ENCODE data around the gene CNTNAP2.

The CNTNAP2 gene

GRCh38 chr7:148395352-148395811, 2278.8 kb downstream of the CNTNAP2 start:
- Histone ChIP-seq H3K9ac (no peak overlapping the region), H3K36me3 (no peaks in the 10 kb centered on the region), H3K27me3 (no peaks in the 10 kb centered on the region), H3K9me3 (replicated peaks in 1 of 11) (no peaks in the 10 kb centered on the region), H3K27ac (no peak overlapping the region), H3K4me3 (no peak overlapping the region), H3K4me1 (no peaks in the 10 kb centered on the region), H3K4me2 (no peak overlapping the region), H4K20me1 (no peaks in the 10 kb centered on the region)
- TF ChIP-seq Cebpa-rat (IDR thresholded peaks at IDR 0.05) = no peak

- Histone ChIP-seq H3K9ac (no peak overlapping the region), H3K36me3 (no peaks in the 10 kb centered on the region), H4K20me1 (no peaks in the 10 kb centered on the region), H3K4me1 (no peaks in the 10 kb centered on the region), H3K4me2 (no peak overlapping the region), H3K9me3 (replicated peaks in 1 of 11) (no peaks in the 10 kb centered on the region), H3K27me3 (no peaks in the 10 kb centered on the region), H3K4me3 (no peak overlapping the region), H3K27ac (no peak overlapping the region)
- no peak for TF ChIP-seq Cebpa-rat (IDR thresholded peaks at IDR 0.05)
Measured at GRCh38 chr7:148395990-148396716, 2279.6 kb downstream of the CNTNAP2 start.

- no peaks in the 10 kb centered on the region for H3K9me3 ChIP-seq (replicated peaks in 1 of 11)
- H3K27ac ChIP-seq = no peak overlapping the region
- no peak overlapping the region for H3K4me2 ChIP-seq
- H3K4me1 ChIP-seq = peaks cover 0 to 7% (median 0%) of the 10 kb centered on the region in 10 experiments; a peak in 6 of 20 replicates
- no peaks in the 10 kb centered on the region for H4K20me1 ChIP-seq
- no peak overlapping the region for H3K4me3 ChIP-seq
- H3K36me3 ChIP-seq = no peaks in the 10 kb centered on the region
- no peak overlapping the region for H3K9ac ChIP-seq
- no peak for TF ChIP-seq Cebpa-rat (IDR thresholded peaks at IDR 0.05)
- H3K27me3 ChIP-seq = no peaks in the 10 kb centered on the region
Measured at GRCh38 chr7:148397056-148397455, 2280.5 kb downstream of the CNTNAP2 start.

GRCh38 chr7:148397551-148397950, 2280.9 kb downstream of the CNTNAP2 start:
- Histone ChIP-seq H3K9ac (no peak overlapping the region), H3K27ac (no peak overlapping the region), H3K4me3 (no peak overlapping the region), H4K20me1 (no peaks in the 10 kb centered on the region), H3K4me1 (peaks cover 0 to 12% (median 0%) of the 10 kb centered on the region in 10 experiments; a peak in 6 of 20 replicates), H3K36me3 (no peaks in the 10 kb centered on the region), H3K27me3 (no peaks in the 10 kb centered on the region), H3K9me3 (replicated peaks in 1 of 11) (no peaks in the 10 kb centered on the region), H3K4me2 (no peak overlapping the region)
- TF ChIP-seq Cebpa-rat (IDR thresholded peaks at IDR 0.05) = no peak

GRCh38 chr7:148397985-148398384, 2281.4 kb downstream of the CNTNAP2 start:
- Histone ChIP-seq H3K4me1 (peaks cover 0 to 17% (median 0%) of the 10 kb centered on the region in 10 experiments; a peak in 6 of 20 replicates), H3K4me3 (no peak overlapping the region), H4K20me1 (no peaks in the 10 kb centered on the region), H3K27ac (no peak overlapping the region), H3K9ac (no peak overlapping the region), H3K9me3 (replicated peaks in 1 of 11) (no peaks in the 10 kb centered on the region), H3K36me3 (no peaks in the 10 kb centered on the region), H3K4me2 (no peak overlapping the region), H3K27me3 (no peaks in the 10 kb centered on the region)
- no peak for TF ChIP-seq Cebpa-rat (IDR thresholded peaks at IDR 0.05)

DNA sequence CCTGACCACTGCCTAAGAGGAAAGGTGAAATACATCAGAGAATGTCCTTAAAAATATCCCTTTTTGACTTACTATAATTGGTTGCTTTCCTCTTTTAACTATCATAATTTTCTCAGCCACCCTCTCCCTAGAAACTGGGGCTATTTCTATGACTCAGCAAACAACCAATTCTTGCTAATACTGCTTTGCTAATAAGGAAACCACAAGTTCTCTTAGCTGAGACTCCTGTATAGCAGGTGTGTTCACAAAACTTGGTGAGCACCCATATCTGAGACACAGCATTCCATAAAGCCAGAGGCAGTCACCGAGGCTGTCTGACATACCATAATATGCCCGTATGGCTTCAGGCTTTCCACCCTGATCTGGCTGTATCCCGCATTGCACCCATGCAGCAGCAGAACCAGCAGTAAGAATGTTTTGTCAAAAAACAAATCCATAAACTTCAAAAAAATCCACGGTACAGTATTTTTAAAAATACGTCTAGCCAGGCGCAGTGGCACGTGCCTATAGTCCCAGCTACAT, 2282.3 kb downstream of the CNTNAP2 start:
- Histone ChIP-seq H3K36me3 (no peaks in the 10 kb centered on the region), H3K9me3 (replicated peaks in 1 of 11) (no peaks in the 10 kb centered on the region), H3K27ac (no peak overlapping the region), H3K4me2 (no peak overlapping the region), H4K20me1 (no peaks in the 10 kb centered on the region), H3K9ac (no peak overlapping the region), H3K4me3 (no peak overlapping the region), H3K4me1 (peaks cover 0 to 20% (median 0%) of the 10 kb centered on the region in 10 experiments; a peak in 6 of 20 replicates), H3K27me3 (no peaks in the 10 kb centered on the region)
- TF ChIP-seq Cebpa-rat (IDR thresholded peaks at IDR 0.05) = no peak

DNA sequence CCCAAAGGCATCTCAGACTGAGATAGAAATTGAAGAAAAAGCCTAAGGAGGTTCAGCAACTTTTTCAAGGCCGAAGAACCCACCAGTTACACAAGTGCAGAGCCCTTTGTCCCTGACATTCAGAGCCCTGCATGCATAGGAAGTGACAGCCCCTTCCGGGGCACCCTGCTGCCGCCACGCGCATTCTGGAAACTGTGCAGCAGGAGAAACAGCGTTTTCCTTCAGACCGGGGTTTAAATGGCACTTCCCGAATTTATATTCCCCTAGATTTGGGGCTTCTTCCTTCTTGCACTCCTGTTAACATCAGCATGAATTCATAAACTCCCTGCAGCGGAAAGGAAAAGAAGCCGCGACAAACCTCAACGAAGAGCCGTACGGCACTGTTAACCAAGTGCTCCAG, 2283.5 kb downstream of the CNTNAP2 start:
- H3K36me3 ChIP-seq = no peaks in the 10 kb centered on the region
- H3K27me3 ChIP-seq = no peaks in the 10 kb centered on the region
- no peak overlapping the region for H3K27ac ChIP-seq
- no peaks in the 10 kb centered on the region for H4K20me1 ChIP-seq
- no peak overlapping the region for H3K4me3 ChIP-seq
- no peak for TF ChIP-seq Cebpa-rat (IDR thresholded peaks at IDR 0.05)
- H3K9me3 ChIP-seq (replicated peaks in 1 of 11) = no peaks in the 10 kb centered on the region
- no peak overlapping the region for H3K4me2 ChIP-seq
- H3K4me1 ChIP-seq = peaks cover 0 to 20% (median 0%) of the 10 kb centered on the region in 10 experiments; a peak in 6 of 20 replicates
- H3K9ac ChIP-seq = no peak overlapping the region

GRCh38 chr7:148402159-148402558, 2285.6 kb downstream of the CNTNAP2 start:
- Histone ChIP-seq H3K9ac (peak overlapping the region in 2 of 11 experiments; percentile 7 to 36; a peak in 1 of 22 replicates), H4K20me1 (no peaks in the 10 kb centered on the region), H3K27me3 (no peaks in the 10 kb centered on the region), H3K27ac (peak overlapping the region in 2 of 11 experiments; percentile 44 to 53; a peak in 5 of 22 replicates), H3K9me3 (replicated peaks in 1 of 11) (no peaks in the 10 kb centered on the region), H3K4me1 (peaks cover 0 to 20% (median 0%) of the 10 kb centered on the region in 10 experiments; a peak in 6 of 20 replicates), H3K4me2 (peak overlapping the region in 3 of 11 experiments; percentile 5 to 50 (median 41); a peak in 5 of 22 replicates), H3K36me3 (no peaks in the 10 kb centered on the region), H3K4me3 (no peak overlapping the region)
- no peak for TF ChIP-seq Cebpa-rat (IDR thresholded peaks at IDR 0.05)

DNA sequence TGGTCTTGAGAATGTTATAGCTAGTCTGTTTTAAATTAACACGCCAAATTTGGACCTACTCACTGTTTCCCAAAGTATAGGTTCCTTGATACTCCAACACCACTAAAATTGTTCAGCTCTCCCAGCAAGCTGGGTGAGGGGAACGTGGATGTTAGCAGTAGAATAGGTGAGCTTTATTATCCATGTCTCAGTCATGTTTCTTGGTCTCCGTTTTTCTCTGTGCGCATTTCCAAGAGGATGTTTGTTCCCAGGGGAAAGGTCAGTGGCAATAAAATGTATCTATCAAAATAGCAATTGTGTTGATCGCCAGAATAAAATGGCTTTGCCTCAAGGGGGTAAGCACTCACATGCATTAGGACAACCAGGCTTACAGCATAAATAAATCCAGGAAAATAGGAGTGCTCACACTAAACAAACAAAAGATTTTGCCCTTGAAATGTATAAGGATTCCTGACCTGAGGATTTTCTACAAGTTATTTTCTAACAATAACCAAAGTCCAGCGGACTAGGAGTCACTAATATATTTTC, 2286.9 kb downstream of the CNTNAP2 start:
- no peaks in the 10 kb centered on the region for H3K27me3 ChIP-seq
- peak overlapping the region in 2 of 11 experiments; percentile 5 to 41; a peak in 2 of 22 replicates for H3K4me2 ChIP-seq
- no peak for TF ChIP-seq Cebpa-rat (IDR thresholded peaks at IDR 0.05)
- peaks cover 0 to 20% (median 0%) of the 10 kb centered on the region in 10 experiments; a peak in 6 of 20 replicates for H3K4me1 ChIP-seq
- H3K9ac ChIP-seq = no peak overlapping the region
- H3K27ac ChIP-seq = no peak overlapping the region
- H3K9me3 ChIP-seq (replicated peaks in 1 of 11) = no peaks in the 10 kb centered on the region
- no peaks in the 10 kb centered on the region for H3K36me3 ChIP-seq
- no peak overlapping the region for H3K4me3 ChIP-seq
- H4K20me1 ChIP-seq = no peaks in the 10 kb centered on the region

All from BLaER1 treated with 17β-estradiol and CSF1 and Interleukin-3, amounts not matched to agents 10 nM and 100 nM (cell line).